Putamen (tissue), 1 donor: Measurements from ENCODE around the gene DNAAF1.
"Not testable (repeated sequence)": the region's sequence is repeated elsewhere in the genome, so short reads cannot be mapped to it uniquely, and the experiment has no call there.

Source experiments
- DNase-seq: peaks from one replicate; pipeline ENCODE4 v3.0.0-alpha.2; 2016; ENCODE audit warnings: low spot score

DNAAF1 gene

DNA sequence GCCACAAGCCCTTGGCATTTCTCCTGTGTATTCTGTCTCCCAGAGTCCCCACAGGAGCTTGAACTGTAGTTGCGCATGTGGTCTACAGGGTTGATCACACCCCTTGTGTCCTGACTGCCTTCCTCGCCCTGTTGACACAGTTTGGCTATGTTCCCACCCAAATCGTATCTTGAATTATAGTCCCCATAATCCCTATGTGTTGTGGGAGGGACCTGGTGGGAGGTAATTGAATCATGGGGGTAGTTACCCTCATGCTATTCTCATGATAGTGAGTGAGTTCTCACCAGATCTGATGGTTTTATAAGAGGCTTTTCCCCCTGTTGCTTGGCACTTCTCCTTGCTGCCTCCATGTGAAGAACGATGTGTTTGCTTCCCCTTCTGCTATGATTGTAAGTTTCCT lies 67.0 kb downstream of the DNAAF1 start:
- DNase-seq = no peak

DNA sequence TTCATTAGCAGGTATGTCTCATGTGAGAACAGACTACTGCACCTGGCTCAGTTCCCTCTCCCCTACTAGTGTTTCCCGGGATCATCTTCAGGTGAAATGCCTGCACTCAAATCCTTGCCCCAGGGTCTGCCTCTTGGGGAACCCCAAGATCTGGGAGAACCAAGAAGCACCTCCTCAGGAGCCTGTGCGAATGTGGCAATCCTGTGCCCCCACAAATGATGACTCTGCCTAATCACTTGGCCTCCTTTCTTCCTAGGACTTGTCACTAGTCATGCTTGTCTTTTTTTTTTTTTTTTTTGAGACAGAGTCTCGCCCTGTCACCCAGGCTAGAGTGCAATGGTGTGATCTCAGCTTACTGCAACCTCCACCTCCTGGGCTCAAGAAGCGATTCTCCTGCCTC lies 67.5 kb downstream of the DNAAF1 start:
- DNase-seq = no peak

DNA sequence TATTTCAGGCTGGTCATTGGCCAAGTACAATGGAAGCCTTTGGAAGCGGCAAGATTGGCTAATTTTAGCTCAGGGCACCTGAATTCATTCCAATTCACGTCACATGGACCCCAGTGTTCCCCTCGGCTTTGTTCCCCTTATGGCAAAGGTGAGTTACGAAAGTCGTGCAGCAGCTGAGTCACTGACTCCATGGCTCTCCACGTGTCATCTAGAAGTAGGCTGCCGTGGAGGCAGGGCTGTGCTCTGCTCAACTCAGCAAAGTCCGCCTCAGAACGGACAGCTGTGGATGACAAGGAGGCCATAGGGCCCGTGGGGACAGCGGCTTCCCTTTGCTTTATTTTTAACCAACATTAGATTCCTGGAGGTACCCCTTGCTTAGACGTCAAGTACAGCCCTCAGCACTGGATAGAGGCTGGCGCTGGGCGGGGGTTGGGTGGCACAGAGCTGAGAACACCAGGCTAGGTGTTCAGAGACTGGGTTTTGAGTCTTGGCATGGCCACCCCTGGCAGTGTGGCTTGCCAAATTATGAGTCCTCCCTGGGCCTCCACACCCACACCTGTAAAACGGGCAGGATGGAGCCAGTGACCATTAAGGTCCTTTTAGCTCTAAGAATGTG lies 69.5 kb downstream of the DNAAF1 start:
- DNase-seq = no peak

DNA sequence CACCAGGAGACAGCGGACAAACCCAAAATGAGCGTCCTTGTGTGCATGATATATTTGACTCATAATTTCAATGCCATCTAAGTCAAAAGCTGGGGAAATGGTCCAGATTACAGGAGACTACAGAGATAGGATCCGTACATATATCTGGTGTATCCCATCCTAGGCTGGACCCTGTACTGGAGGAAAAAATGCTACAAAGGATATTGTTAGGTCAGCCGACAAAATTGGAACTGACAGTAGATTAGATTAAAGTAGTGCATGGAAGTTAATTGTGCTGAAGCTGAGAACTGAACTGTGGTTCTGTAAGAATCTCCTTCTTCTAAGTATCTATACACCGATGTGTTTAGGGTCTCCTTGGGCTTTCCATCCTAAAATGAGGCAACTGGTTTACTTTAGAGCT lies 70.4 kb downstream of the DNAAF1 start:
- DNase-seq = no peak

DNA sequence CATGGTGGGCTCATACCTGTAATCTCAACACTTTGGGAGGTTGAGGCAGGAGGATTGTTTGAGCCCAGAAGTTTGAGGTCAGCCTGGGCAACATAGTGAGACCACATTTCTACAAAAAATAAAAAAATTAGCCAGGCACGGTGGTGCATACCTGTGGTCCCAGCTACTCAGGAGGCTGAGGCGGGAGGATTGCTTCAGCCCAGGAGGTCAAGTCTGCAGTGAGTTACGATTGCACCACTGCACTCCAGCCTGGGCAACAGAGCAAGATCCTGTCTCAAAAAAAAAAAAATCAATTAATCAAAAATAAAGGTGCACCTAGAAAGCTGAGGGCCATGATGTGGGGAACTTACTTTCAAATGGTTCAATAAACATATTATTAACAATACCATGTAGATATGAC lies 71.0 kb downstream of the DNAAF1 start:
- DNase-seq = not testable (repeated sequence)

DNA sequence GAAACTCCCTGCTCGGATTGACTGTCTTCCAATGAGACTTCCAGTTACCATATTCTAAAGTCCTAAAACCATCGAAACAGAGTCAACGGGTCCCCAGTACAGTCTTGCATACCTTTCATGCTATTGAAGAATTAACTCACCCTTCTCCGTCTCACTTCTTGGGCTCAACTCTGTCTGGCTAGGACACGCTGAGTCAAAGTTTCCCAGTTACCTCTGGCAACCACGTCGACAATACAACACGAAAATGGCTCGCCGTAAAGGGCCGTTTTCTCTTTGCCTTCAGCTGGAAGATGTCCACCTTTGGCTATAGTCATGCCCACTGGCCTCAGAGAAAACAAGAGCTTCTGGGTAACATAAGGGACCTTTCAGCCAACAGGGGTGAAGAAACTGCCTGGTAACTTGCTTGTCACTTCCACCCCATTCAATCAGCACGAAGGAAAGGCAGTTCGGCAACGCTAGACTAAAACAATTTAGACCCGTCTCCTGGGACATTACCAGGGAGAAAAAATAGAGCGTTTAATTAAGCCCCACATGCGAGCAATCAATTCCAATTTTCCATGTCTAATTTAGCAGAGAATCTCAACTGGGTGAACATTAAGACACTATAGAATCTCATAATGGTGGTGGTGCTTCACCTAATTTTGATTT lies 73.2 kb downstream of the DNAAF1 start:
- no peak for DNase-seq

DNA sequence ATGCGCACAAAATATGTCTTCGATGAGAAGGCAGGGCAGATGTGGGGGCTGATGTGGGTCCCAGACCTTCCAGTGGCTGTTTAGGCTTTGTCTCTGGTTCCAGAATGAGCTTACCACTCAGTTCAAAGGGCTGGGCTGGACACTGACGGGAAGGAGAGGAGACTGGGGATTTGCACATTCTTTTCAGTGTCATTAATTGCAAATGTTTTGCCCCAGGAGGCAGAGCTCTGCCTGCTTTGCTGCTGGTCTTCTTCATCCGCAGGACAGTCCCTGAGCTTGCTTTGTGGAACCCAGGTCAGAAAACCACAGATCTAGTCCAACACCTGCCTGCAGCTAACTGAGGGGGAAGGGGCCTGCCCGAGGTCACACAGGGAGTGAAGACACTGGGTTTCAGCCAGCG lies 73.8 kb downstream of the DNAAF1 start:
- DNase-seq = no peak

DNA sequence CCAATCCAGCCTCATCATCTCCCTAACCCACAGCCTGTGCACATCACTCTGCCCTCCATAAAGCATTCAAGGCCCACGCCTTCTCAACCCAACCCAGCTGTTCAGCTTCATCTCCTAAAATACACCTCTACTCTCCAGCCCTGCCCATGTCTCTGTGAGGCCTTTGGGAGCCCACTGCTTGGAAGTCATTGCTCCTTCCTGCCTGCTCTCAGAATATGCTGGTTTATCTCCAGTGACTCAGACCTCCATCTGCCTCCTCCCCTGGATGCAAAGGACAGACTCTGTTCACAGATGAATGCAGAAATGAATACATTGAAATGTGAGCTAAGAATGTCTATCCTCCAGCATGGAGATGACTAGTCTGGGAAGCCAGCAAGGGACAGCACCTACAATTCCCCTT lies 75.7 kb downstream of the DNAAF1 start:
- DNase-seq = no peak

DNA sequence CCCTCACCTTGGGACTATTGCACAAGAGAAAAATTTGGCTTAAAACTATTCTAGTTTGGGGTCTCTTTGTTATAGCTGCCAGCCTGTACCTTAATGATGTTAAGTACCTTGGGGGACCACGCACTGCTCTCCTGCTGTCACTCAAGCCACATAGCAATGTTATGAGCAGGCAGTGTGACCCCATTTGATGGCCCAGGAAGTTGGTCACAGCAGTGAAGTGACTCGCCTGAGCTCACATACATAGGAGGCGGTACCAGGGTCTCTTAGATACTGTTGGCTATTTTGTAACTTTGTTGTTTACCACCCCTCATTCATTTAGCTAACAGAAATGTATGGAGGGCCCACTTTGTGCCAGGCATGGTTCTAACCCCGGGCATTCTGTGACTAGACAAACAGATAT lies 78.3 kb downstream of the DNAAF1 start:
- DNase-seq = no peak

DNA sequence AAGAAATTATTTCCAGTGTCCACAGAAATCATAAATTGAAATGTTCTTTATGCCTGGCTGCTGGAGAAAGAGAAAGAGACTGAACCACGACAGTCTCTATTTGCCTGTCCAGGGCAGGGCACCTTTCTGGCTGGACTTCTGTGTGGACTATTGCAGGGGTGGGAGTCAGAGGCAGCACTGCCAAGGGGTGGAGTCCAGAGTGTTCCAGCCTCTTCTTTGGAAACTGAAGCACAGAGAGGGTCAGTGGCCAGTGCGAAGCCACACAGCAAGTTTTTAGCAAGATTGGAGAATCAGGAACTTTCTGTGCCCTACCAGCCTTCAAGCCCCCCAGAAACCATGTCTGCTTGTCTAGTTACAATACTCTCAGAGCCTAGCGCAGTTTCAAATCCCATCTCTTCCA lies 79.4 kb downstream of the DNAAF1 start:
- no peak for DNase-seq

DNA sequence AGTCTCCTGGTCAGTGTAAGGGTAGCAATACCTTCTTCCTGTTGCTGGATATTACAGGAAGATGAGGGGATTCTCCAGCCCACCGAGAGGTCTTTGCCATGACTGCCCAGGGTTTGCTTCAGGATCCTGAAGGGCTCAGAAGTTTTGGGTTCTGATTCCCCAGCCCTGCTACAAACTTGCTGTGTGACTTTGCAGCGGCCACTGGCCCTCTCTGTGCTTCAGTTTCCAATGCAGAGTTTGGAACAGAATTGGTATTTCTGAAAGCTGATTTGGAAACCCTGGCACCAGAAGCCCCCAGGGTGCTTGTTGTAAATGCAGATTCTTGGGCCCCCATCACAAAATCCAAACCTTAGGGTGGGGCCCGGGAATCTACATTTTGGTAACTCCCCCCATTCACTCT lies 80.0 kb downstream of the DNAAF1 start:
- no peak for DNase-seq

DNA sequence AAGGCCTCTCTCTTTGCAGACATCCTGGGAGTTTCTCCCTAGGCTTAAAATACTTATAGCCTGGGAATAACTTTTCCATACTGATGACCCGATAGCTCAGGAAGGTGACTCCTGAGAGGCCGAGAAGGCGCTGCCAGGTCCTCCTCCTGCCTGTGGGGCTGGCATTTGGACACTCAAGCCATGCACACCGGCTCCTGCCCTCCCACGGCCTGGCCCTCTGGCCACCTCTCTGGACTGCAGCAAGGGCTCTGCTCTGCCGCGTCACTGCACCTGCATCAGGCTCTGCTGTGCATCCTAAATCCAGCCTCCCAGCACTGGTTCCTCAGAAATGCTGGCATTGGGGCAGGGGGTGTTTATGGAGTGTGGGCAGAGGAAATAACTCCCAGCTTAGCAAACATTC lies 80.5 kb downstream of the DNAAF1 start:
- DNase-seq = no peak

DNA sequence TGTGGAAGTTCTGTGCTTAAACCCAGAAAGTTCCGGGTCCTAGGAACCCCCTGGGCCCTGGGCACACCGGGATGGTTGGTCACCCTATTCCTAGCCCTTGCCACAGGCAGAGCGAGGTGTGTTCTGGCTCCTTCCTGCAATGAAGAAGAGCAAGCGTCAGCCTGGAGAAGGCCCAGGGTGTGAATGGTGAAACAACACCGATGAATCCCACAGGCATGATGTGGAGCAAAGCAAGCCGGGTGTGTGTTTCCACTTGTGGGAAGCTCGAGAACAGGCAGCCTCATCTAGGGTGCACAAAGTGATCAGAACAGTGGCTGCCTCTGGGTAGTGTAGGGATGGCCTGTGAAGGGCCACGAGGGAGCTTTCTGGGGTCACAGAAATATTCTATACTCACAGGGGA lies 80.9 kb downstream of the DNAAF1 start:
- no peak for DNase-seq
